HS-27A (cell line): Measurements from ENCODE around the gene TMEM37.

Source experiments
- DNase-seq: peaks from one replicate; pipeline ENCODE4 v3.0.0-alpha.2; 2012; ENCODE audit warnings: low read depth, missing footprints

The TMEM37 gene

GRCh38 chr2:119419065-119419464 lies 12.6 kb upstream of the TMEM37 start:
- DNase-seq = no peak

DNA sequence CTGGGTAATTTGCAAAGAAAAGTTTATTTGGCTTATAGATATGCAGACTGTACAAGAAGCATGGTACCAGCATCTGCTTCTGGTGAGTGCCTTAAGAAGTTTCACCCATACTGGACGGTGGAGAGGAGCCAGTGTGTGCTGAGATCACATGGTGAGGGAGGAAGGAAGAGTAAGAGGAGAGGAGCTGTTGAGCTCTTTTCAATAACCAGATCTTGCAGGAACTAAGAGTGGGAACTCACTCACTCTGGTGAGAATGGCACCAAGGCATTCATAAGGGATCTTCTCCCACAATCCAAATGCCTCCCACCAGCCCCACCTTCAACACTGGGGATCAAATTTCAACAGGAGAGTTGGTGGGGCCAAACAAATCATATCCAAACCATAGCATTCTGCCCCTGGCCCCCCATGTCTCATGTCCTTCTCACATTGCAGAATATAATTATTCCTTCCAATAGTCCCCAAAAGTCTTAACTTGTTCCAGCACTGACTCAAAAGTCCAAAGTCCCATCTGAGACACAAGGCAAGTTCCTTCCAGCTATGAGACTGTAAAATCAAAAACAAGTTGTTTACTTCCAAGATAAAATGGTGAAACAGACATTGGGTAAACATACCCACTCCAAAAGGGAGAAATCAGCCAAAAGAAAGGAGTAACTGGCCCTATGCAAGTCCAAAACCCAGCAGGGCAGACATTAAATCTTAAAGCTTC lies 11.7 kb upstream of the TMEM37 start:
- no peak for DNase-seq

DNA sequence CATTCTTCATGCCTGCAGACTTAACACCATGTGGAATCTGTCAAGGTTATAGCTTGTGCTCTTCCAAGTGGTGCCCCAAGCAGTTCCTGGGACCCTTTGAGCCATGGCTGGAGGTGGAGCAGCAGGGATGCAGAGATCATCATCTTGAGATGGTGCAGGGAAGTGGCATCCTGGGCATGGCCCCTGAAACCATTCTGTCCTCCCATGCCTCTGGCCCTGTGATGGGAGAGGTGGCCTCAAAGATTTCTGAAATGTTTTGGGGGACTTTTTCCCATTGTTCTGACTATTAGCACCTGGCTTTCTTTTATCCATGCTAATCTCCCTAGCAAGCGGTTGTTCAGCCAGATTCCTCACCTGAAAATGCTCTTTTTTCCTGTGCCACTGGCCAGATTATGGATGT lies 10.3 kb upstream of the TMEM37 start:
- no peak for DNase-seq

DNA sequence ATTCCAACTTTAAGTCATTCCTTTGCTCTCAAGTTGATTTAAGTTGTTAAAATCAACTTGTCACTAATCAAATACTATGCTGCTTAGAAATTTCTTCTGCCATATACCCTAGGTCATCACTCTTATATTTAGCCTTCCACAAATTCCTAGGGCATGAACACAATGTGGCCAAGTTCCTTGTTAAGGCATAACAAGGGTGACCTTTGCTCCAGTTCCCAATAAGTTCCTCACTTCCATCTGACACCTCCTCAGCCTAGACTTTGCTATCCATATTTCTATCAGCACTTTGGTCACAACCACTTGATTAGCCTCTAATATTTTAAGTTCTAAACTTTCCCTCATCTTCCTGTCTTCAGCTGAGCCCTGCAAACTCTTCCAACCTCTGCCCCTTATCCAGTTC lies 9.9 kb upstream of the TMEM37 start:
- no peak for DNase-seq

DNA sequence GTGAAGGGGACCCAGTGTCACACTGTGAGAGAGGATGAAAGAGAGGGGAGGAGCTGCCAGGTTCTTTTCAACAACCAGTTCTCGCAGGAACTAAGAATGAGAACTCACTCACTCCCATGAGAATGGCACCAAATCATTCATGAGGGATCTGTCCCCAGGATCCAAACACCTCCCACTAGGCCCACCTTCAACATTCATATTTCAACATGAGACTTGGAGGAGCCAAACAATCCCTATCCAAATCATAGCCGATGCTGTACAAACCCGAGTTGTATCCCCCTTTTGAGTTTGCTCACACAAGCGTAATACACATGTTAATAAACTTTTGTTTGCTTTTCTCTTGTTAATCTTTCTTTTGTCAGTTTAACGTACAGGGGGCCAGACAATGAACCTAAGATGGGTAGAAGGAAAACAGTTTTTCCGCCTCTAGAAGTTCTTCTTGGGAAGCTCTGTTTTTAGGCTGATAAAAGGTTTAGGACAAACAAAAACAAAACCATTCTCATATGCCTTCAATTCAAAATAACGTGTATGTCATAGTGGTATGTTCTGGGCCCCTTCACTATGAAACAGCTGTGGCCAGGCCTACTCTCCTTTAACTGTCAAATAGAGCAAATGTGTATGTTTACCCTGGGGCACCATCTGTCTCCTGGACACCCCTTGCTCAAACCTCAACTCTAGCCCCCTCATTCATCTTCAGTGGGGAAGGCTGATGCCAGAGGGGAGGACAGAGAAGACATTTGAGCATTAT lies 9.1 kb upstream of the TMEM37 start:
- DNase-seq = no peak

GRCh38 chr2:119423108-119423444 lies 8.6 kb upstream of the TMEM37 start:
- DNase-seq = no peak

DNA sequence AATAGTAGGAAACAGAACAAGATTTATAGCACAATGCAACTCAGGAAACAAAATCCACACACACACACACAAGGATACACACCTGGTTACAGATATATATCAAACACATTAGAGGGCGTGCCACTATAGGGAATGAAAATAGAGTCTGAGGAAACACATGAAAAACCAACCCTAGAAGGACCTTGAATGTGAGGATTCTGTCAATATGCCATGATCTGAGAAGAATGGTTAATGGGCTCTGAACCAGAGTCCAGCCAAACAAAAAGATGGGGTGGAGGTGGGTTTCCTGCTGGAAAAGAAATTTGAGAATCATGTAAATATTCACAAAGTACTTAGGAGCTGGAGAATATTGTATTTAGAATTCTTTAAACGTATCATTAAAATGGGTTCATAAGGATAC lies 7.8 kb upstream of the TMEM37 start:
- no peak for DNase-seq

GRCh38 chr2:119424284-119425118 lies 7.2 kb upstream of the TMEM37 start:
- no peak for DNase-seq

DNA sequence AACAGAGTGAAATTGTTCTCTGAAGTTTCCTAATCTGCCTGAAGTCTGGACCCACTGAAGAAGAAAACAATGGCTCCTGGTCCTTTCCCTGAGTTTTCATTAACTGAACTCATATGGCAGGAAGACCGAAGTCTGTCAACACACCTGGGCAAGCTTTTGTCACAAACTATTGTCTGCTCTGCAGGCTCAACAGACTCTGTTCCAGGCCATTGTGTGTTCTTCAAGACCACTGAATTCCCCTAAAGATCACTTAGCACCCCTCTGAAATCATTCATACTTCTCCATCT lies 6.6 kb upstream of the TMEM37 start:
- no peak for DNase-seq

DNA sequence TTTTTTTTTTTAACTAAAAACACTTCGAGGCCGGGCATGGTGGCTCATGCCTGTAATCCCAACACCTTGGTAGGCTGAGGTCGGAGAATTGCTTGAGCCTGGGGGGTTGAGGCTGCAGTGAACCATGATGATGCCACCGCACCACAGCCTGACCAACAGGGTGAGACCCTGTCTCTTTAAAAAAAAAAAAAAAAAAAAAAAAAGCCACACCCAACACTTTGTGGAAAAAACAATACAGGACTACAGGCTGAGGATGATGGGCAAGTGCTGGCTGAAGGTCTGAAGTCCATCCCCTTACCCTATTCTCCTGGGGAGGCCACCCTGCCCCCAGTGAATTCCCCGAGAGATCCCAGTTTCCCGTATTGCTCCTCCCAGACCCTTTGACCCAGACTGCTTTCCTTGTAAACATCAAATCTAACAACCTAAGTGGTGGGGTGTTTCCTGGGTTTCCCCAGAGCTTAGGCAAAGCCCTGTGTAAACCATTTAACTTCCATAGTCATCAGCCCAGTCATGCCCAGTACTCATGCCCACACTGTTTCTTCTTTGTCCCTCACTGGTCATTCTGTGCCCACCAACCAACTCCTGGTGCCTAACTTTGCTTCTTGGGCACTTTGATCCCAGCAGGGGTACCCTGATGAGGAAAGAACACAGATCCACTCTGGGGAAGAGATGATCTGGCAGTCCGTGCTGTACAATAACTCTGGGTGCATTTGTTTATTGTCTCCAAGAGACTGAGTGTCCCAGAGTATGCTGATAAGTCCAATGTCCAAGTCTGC lies 5.8 kb upstream of the TMEM37 start:
- DNase-seq = no peak

DNA sequence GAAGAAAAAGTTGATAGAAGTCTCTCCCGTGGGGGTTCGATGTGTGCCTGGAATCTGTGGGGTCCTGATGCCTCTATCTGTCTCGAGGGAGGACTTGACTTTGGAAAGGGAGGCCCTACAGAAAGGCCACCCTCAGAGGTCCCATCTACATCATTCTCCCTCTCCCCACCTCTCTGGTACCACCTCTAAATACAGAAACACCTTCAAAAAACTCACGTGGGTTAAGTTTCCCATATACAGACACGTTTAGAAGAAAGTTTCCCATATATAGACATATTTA lies 5.3 kb upstream of the TMEM37 start:
- no peak for DNase-seq

DNA sequence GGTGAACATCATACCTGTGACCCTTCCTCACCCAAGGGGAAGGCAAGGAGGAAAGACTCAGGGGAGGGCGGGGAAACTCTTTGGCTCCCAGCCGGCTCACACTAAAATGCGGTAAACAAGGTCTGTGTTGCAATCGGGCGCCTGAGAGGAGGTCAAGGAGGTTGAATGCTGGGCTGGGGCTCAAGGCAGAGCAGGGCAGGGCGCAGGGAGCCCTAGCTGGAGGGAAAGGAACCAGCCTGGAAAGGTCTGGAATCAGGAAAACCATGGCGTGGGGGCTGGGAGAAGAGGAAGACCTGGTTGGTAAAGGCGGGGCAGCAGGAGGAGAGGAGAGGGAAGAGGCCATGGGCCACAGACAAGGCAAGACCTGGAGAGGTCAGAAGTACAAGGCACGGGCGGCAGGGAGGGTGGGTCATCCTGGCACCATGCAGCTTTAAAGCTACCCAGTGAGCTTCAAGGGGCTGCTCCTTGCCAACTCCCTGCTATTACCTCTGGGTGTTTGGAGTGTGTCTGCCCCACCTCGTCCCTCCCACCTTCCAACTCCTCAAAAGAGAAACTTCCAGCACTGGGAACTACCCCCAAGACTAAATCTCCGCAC lies 4.8 kb upstream of the TMEM37 start:
- DNase-seq = no peak

DNA sequence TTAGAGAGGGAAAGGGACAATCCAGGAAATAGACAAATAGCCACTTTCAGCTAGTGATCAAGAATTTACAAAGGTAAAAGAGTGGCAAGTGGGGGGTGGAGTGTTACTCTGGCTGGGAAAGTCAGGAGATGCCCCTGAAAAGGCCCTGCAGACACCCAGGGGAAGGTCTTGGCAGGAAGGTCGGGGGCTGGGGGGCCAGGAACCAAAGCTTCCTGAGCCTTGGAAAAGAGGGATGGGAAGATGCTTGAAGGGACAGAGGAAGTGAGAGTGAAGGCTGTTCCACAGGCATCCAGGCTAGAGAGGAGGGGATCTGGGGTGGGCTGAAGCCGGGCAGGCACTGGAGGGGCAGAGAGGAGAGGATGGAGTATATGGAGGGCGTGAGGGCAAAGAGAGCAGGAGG lies 3.9 kb upstream of the TMEM37 start:
- DNase-seq = no peak

GRCh38 chr2:119428488-119429224 lies 3.0 kb upstream of the TMEM37 start:
- no peak for DNase-seq

DNA sequence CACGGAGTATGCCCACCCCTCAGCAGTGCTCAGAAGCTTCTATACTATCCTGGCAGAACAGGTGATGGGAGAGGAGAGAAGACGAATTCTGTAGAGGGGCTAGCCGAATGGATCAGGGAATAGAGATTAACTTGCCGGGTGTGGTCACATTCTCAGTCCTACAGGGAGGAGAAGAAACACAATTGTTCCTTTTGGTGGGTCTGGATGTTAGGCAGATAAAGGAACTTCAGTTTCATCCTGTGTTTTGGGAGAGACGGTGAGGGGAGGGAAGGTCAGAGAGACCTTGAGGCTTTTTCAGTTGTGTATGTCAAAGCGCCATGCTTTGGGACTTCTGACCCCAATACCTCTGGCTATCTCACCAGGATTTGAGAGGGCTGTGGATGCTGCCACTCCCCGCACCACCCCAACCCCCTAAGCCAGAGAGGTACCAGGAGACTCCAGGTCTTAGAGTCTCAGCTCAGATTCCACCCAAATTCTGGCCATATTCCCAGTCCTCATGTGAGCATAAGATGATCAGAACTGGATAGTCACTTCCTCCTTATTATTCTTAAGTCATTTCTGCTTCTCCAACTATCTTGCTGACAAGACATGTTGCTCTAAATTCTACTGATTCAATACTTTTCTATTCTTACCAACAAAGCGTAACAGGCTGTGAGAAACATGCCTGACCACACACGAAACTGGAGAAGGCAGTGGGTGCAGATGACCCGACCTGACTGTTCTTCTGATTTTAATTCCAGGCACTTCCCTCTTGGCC lies 2.3 kb upstream of the TMEM37 start:
- no peak for DNase-seq

DNA sequence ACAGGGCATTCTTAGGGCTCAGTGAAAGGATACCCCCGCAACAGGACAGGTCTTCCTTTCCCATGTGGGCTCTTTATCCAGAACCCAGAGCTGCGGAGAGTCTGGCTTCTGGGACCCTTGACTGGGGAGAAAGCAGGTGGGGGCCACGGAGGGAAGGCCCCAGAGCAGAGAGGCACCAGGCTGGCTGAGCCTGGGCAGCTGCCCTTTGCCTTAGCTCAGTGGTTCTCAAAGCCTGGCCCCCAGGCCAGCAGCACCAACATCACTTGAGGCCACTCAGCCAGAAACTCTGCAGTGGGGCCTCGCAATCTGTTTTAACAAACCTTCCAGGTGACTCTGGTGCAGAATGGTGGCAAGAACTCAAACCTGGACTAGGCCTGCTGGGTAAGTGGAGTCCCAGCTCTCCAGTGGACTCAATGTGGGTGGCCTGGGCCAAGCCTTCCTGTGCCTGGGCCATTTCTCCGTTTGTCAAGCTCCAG lies 1.6 kb upstream of the TMEM37 start:
- DNase-seq = no peak

DNA sequence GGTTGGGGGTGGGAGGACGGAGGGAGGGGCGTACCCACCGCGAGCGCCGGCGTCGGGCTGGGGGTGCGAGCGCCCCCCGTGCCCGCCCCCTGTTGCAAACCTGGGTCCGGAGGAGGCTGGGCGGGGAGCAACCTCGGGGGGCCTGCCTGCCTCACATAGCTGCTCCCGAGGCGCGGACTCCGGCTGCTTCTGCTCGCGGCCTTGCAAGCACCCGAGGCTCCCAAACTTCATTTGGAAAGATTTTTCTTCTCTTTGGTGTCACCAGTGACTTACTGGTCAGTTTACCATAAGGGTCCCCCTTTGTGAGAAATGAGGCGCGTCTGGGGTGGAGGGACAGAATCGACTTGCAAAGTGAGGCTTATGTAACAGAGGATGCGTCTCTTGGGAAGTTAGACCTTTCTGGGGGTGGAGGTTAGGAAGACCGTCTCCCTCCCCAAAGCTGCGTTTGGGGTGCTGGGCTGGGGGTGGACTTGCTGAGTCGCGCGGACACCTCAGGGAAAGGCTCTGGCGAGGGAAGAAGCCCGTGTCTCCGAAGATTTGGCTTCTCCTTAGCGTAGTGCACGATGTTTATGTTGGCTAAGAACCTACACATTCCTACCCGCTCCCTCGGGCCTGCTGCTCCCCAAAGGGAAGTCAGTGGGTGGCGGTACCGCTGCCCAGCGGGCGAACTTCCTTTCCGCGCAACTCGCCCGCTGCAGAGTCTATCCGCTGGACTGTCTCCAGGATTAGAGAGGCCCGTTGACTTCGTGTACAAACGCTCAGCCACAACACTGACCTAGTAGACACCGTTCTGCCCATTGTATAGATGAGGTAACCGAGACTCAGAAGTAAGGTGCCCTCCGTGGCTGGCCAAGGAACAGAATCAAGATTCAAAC lies 559 bp downstream of the TMEM37 start:
- DNase-seq = no peak

GRCh38 chr2:119432851-119433522 lies 1.3 kb downstream of the TMEM37 start:
- no peak for DNase-seq

- no peak for DNase-seq
Measured at GRCh38 chr2:119433636-119434327, 2.1 kb downstream of the TMEM37 start.
